22Rv1 (cell line): ENCODE data around the gene MAPK1.
A peak's percentile ranks its signal among the peaks of the same experiment; 100 is the strongest.

ENCODE experiments used
- H3K27ac ChIP-seq: fragments of 450-650 bp; 2 replicates; pipeline ENCODE4 v1.5.1; 2017
- CTCF ChIP-seq: fragments of 450-650 bp; IDR thresholded peaks from 2 replicates; pipeline ENCODE4 v1.5.1; 2017; ENCODE audit warnings: mild to moderate bottlenecking
- ZFX ChIP-seq: fragments of 450-650 bp; IDR thresholded peaks from 2 replicates; pipeline ENCODE4 v1.6.1; 2017; ENCODE audit warnings: antibody characterized with exemption, borderline replicate concordance

MAPK1 gene

GRCh38 chr22:21711851-21712250 lies 155.6 kb downstream of the MAPK1 start:
- TF ChIP-seq CTCF, result no peak
- TF ChIP-seq ZFX, result no peak
- H3K27ac ChIP-seq, result no peak overlapping the region

GRCh38 chr22:21710156-21710555 lies 157.3 kb downstream of the MAPK1 start:
- TF ChIP-seq CTCF (no peak), ZFX (no peak)
- H3K27ac ChIP-seq, result no peak overlapping the region

GRCh38 chr22:21709688-21710087 lies 157.8 kb downstream of the MAPK1 start:
- TF ChIP-seq CTCF, result no peak
- no peak overlapping the region for H3K27ac ChIP-seq

GRCh38 chr22:21708960-21709359 lies 158.5 kb downstream of the MAPK1 start:
- no peak for TF ChIP-seq ZFX
- TF ChIP-seq CTCF, result no peak
- no peak overlapping the region for H3K27ac ChIP-seq

- peak overlapping the region; percentile 18; the same call in 1 of the 2 replicates for H3K27ac ChIP-seq
- TF ChIP-seq ZFX (no peak), CTCF (no peak)
Observed at GRCh38 chr22:21707677-21708076, 159.8 kb downstream of the MAPK1 start.
